ENCODE results near the gene TRAF3IP3.

DNA sequence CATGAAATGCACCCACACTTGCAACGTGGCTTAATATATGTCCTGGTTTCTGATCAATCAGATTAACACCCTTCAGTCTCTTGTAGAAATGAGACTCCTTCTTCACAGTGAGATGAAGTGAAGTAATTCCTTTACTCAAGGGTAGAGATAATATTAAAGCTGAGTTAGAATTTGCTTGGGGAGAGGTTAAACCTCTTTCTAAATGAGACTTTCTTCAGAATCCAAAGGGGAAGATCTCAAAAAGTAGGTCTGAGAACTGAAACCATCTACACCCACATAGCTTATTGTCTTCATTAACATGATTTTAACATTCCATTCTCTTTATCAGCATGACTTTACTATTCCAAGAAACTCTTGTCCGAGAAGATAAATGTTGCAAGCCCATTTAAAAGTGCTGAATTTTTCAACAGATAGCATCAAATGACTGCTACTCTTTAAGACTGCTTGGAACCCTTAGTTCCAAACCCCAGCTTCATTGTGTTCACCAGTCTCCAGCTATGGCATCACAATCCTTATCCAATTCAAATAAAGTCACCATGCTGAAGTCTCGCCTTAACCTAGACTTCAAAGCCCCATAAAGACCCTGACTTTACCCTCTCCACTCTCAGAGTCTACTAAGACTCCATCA lies 19.2 kb upstream of the TRAF3IP3 start:
- no peak for TF ChIP-seq EP300 (conservative IDR thresholded peaks at IDR 0.05; ENCODE audit: poor library complexity, severe bottlenecking)
- TF ChIP-seq, protein P1, sequence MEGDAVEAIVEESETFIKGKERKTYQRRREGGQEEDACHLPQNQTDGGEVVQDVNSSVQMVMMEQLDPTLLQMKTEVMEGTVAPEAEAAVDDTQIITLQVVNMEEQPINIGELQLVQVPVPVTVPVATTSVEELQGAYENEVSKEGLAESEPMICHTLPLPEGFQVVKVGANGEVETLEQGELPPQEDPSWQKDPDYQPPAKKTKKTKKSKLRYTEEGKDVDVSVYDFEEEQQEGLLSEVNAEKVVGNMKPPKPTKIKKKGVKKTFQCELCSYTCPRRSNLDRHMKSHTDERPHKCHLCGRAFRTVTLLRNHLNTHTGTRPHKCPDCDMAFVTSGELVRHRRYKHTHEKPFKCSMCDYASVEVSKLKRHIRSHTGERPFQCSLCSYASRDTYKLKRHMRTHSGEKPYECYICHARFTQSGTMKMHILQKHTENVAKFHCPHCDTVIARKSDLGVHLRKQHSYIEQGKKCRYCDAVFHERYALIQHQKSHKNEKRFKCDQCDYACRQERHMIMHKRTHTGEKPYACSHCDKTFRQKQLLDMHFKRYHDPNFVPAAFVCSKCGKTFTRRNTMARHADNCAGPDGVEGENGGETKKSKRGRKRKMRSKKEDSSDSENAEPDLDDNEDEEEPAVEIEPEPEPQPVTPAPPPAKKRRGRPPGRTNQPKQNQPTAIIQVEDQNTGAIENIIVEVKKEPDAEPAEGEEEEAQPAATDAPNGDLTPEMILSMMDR (IDR thresholded peaks at IDR 0.05; ENCODE audit: poor library complexity, severe bottlenecking), result no peak
- no peak for TF ChIP-seq TAF1 (IDR thresholded peaks at IDR 0.05; ENCODE audit: low read depth)
- no peak for TF ChIP-seq POLR2AphosphoS5 (IDR thresholded peaks at IDR 0.05)
- TF ChIP-seq RAD21 (conservative IDR thresholded peaks at IDR 0.05), result no peak
- no peak for TF ChIP-seq EZH2 (IDR thresholded peaks at IDR 0.05; ENCODE audit: borderline replicate concordance, insufficient read depth, low read length, poor library complexity, severe bottlenecking)
- TF ChIP-seq MXI1 (conservative IDR thresholded peaks at IDR 0.05; ENCODE audit: poor library complexity, severe bottlenecking), result no peak

Measured in neural cell (in vitro differentiated cells).